Measurements from ENCODE around the gene STEAP4.

DNA sequence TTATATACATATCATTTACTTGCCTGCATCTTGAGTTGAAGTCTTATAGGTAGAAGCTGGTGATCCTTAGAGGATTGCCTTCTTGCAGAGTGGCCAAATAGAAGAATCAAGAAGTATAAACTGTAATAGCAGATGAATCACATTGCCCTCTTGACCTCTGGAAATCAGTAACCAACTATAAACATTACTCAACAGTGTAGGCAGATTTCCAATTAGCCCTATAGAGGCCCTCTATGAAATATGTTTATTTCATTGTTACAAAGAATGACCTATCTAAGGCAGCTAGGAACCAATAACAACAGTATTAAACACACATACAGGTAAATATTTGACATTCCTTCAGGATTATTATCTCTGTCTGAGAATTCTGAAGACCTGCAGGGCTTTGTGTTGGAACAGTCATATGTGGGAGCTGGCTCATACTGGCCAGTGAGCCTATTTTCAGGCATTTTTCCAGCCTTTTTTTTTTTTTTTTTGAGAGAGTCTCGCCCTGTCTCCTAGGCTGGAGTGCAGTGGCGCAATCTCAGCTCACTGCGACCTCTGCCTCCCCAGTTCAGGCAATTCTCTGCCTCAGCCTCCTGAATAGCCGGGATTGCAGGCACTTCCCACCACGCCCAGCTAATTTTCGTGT lies 79.7 kb downstream of the STEAP4 start:
- TF ChIP-seq, protein P1, sequence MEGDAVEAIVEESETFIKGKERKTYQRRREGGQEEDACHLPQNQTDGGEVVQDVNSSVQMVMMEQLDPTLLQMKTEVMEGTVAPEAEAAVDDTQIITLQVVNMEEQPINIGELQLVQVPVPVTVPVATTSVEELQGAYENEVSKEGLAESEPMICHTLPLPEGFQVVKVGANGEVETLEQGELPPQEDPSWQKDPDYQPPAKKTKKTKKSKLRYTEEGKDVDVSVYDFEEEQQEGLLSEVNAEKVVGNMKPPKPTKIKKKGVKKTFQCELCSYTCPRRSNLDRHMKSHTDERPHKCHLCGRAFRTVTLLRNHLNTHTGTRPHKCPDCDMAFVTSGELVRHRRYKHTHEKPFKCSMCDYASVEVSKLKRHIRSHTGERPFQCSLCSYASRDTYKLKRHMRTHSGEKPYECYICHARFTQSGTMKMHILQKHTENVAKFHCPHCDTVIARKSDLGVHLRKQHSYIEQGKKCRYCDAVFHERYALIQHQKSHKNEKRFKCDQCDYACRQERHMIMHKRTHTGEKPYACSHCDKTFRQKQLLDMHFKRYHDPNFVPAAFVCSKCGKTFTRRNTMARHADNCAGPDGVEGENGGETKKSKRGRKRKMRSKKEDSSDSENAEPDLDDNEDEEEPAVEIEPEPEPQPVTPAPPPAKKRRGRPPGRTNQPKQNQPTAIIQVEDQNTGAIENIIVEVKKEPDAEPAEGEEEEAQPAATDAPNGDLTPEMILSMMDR (CRISPR knock-in tag; IDR thresholded peaks at IDR 0.05) = no peak
- TF ChIP-seq IRF2 (CRISPR knock-in tag; IDR thresholded peaks at IDR 0.05) (no peak), ZNF30 (CRISPR knock-in tag; IDR thresholded peaks at IDR 0.05) (no peak), POLR2A (IDR thresholded peaks at IDR 0.05; ENCODE audit: insufficient read depth in 1 of 2, low read depth in 2 of 2, low read length in 2 of 2) (no peak), ZFX (CRISPR knock-in tag; IDR thresholded peaks at IDR 0.05; ENCODE audit: low read depth) (no peak), RAD51 (IDR thresholded peaks at IDR 0.05; ENCODE audit: borderline replicate concordance) (no peak), ZNF549 (CRISPR knock-in tag; IDR thresholded peaks at IDR 0.05) (no peak), ZNF326 (CRISPR knock-in tag; IDR thresholded peaks at IDR 0.05; ENCODE audit: borderline replicate concordance) (no peak), SUZ12 (IDR thresholded peaks at IDR 0.05; ENCODE audit: low read depth, low read length) (no peak)
- TF ChIP-seq, protein P2, sequence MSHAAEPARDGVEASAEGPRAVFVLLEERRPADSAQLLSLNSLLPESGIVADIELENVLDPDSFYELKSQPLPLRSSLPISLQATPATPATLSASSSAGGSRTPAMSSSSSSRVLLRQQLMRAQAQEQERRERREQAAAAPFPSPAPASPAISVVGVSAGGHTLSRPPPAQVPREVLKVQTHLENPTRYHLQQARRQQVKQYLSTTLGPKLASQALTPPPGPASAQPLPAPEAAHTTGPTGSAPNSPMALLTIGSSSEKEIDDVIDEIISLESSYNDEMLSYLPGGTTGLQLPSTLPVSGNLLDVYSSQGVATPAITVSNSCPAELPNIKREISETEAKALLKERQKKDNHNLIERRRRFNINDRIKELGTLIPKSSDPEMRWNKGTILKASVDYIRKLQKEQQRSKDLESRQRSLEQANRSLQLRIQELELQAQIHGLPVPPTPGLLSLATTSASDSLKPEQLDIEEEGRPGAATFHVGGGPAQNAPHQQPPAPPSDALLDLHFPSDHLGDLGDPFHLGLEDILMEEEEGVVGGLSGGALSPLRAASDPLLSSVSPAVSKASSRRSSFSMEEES (CRISPR knock-in tag; IDR thresholded peaks at IDR 0.05) = no peak
